Muscle layer of duodenum (tissue), 2 donors: ENCODE measurements around the gene NDUFB2.
"Not testable (repeated sequence)": the region's sequence is repeated elsewhere in the genome, so short reads cannot be mapped to it uniquely, and the experiment has no call there.

Experiments
- H3K27ac ChIP-seq: one replicate; pipeline ENCODE4 v1.7.0; 2013; ENCODE audit warnings: mild to moderate bottlenecking, low read length
- H3K27me3 ChIP-seq: one replicate; pipeline ENCODE4 v1.7.0; 2013; ENCODE audit warnings: low read depth, mild to moderate bottlenecking, control low read depth, low read length
- H3K36me3 ChIP-seq, 2 donors: one replicate each; pipeline ENCODE4 v1.7.0; 2013; ENCODE audit warnings: low read length in 2 of 2, control low read depth in 1 of 2, mild to moderate bottlenecking in 1 of 2; ENCODE audit not compliant: insufficient read depth in 2 of 2, control insufficient read depth in 1 of 2
- H3K4me1 ChIP-seq, 2 donors: one replicate each; pipeline ENCODE4 v1.7.0; 2013; ENCODE audit warnings: low read length in 2 of 2, mild to moderate bottlenecking in 2 of 2, control low read depth in 1 of 2, moderate library complexity in 1 of 2; ENCODE audit not compliant: insufficient read depth in 2 of 2, control insufficient read depth in 1 of 2
- H3K4me3 ChIP-seq, 2 donors: one replicate each; pipeline ENCODE4 v1.7.0; 2013; ENCODE audit warnings: low read length in 2 of 2, low read depth in 1 of 2, mild to moderate bottlenecking in 1 of 2
- H3K9me3 ChIP-seq, 2 donors: one replicate each; pipeline ENCODE4 v1.7.0; 2013; ENCODE audit warnings: low read length in 2 of 2, control low read depth in 1 of 2, mild to moderate bottlenecking in 1 of 2; ENCODE audit not compliant: control insufficient read depth in 1 of 2
- donor health status: healthy.

Gene NDUFB2

GRCh38 chr7:140673063-140673773 lies 23.3 kb upstream of the NDUFB2 start:
- no peaks in the 10 kb centered on the region for H3K9me3 ChIP-seq
- no peak overlapping the region for H3K27ac ChIP-seq
- no peaks in the 10 kb centered on the region for H3K27me3 ChIP-seq
- peaks cover 0 to 3% of the 10 kb centered on the region in 2 donors for H3K36me3 ChIP-seq
- peak overlapping the region; percentile 65 to 82 for H3K4me3 ChIP-seq
- H3K4me1 ChIP-seq: peaks cover 12 to 16% of the 10 kb centered on the region in 2 donors

GRCh38 chr7:140673774-140674155 lies 22.7 kb upstream of the NDUFB2 start:
- H3K4me1 ChIP-seq: peaks cover 12 to 16% of the 10 kb centered on the region in 2 donors
- H3K27me3 ChIP-seq: no peaks in the 10 kb centered on the region
- H3K36me3 ChIP-seq: peaks cover 0 to 9% of the 10 kb centered on the region in 2 donors
- H3K9me3 ChIP-seq: no peaks in the 10 kb centered on the region
- peak overlapping the region; percentile 65 to 82 for H3K4me3 ChIP-seq
- H3K27ac ChIP-seq: no peak overlapping the region

GRCh38 chr7:140674356-140674800 lies 22.1 kb upstream of the NDUFB2 start:
- Histone ChIP-seq H3K36me3 (peaks cover 4 to 15% of the 10 kb centered on the region in 2 donors), H3K27me3 (no peaks in the 10 kb centered on the region), H3K4me3 (peak overlapping the region in 1 of 2 donors; percentile 82), H3K4me1 (peaks cover 12 to 16% of the 10 kb centered on the region in 2 donors), H3K27ac (no peak overlapping the region), H3K9me3 (no peaks in the 10 kb centered on the region)

- Histone ChIP-seq H3K4me3 (no peak overlapping the region), H3K36me3 (peaks cover 4 to 16% of the 10 kb centered on the region in 2 donors), H3K27ac (no peak overlapping the region), H3K4me1 (peaks cover 12 to 16% of the 10 kb centered on the region in 2 donors), H3K9me3 (no peaks in the 10 kb centered on the region), H3K27me3 (no peaks in the 10 kb centered on the region)
Observed at GRCh38 chr7:140674899-140675701, 21.4 kb upstream of the NDUFB2 start.

GRCh38 chr7:140675726-140676125 lies 20.8 kb upstream of the NDUFB2 start:
- peaks cover 12 to 16% of the 10 kb centered on the region in 2 donors for H3K4me1 ChIP-seq
- H3K27me3 ChIP-seq: no peaks in the 10 kb centered on the region
- H3K4me3 ChIP-seq: no peak overlapping the region
- no peak overlapping the region for H3K27ac ChIP-seq
- peaks cover 10 to 23% of the 10 kb centered on the region in 2 donors for H3K36me3 ChIP-seq
- H3K9me3 ChIP-seq: no peaks in the 10 kb centered on the region

- Histone ChIP-seq H3K27me3 (no peaks in the 10 kb centered on the region), H3K27ac (no peak overlapping the region), H3K9me3 (no peaks in the 10 kb centered on the region), H3K4me3 (no peak overlapping the region), H3K4me1 (peaks cover 12 to 16% of the 10 kb centered on the region in 2 donors), H3K36me3 (peaks cover 14 to 27% of the 10 kb centered on the region in 2 donors)
Observed at GRCh38 chr7:140676306-140676705, 20.2 kb upstream of the NDUFB2 start.

GRCh38 chr7:140676956-140677355 lies 19.6 kb upstream of the NDUFB2 start:
- H3K36me3 ChIP-seq: peaks cover 15 to 27% of the 10 kb centered on the region in 2 donors

GRCh38 chr7:140677496-140677895 lies 19.0 kb upstream of the NDUFB2 start:
- Histone ChIP-seq H3K27me3 (no peaks in the 10 kb centered on the region), H3K9me3 (no peaks in the 10 kb centered on the region), H3K36me3 (peaks cover 18 to 27% of the 10 kb centered on the region in 2 donors), H3K4me1 (peaks cover 12 to 16% of the 10 kb centered on the region in 2 donors), H3K27ac (no peak overlapping the region), H3K4me3 (no peak overlapping the region)

More at GRCh38 chr7:140676956-140677355, 19.6 kb upstream of the NDUFB2 start:
- peaks cover 12 to 16% of the 10 kb centered on the region in 2 donors for H3K4me1 ChIP-seq
- H3K27me3 ChIP-seq, H3K9me3 ChIP-seq, H3K4me3 ChIP-seq, H3K27ac ChIP-seq: not testable (repeated sequence)

- Histone ChIP-seq H3K36me3 (peaks cover 18 to 27% of the 10 kb centered on the region in 2 donors), H3K27me3 (no peaks in the 10 kb centered on the region)
Observed at GRCh38 chr7:140678081-140678815, 18.3 kb upstream of the NDUFB2 start.

GRCh38 chr7:140678816-140679130 lies 17.7 kb upstream of the NDUFB2 start:
- Histone ChIP-seq H3K27ac (no peak overlapping the region), H3K4me3 (no peak overlapping the region), H3K27me3 (no peaks in the 10 kb centered on the region), H3K4me1 (peaks cover 12 to 13% of the 10 kb centered on the region in 2 donors), H3K36me3 (peaks cover 18 to 27% of the 10 kb centered on the region in 2 donors), H3K9me3 (no peaks in the 10 kb centered on the region)

More at GRCh38 chr7:140678081-140678815, 18.3 kb upstream of the NDUFB2 start:
- Histone ChIP-seq H3K27ac (no peak overlapping the region), H3K9me3 (no peaks in the 10 kb centered on the region), H3K4me3 (no peak overlapping the region), H3K4me1 (peaks cover 12 to 16% of the 10 kb centered on the region in 2 donors)

GRCh38 chr7:140679186-140679585 lies 17.3 kb upstream of the NDUFB2 start:
- H3K4me1 ChIP-seq: peaks cover 9 to 12% of the 10 kb centered on the region in 2 donors
- H3K36me3 ChIP-seq: peaks cover 18 to 27% of the 10 kb centered on the region in 2 donors
- H3K27me3 ChIP-seq: no peaks in the 10 kb centered on the region
- no peak overlapping the region for H3K27ac ChIP-seq
- no peaks in the 10 kb centered on the region for H3K9me3 ChIP-seq
- H3K4me3 ChIP-seq: no peak overlapping the region
